Cardiac fibroblast (primary cell): Measurements from ENCODE around the gene MEX3A.

ENCODE experiments used
- DNase-seq, 2 donors: peaks; one replicate each; pipeline versions ENCODE4 v3.0.0 to v3.0.0-alpha.2; 2010; ENCODE audit warnings: low read depth in 2 of 2
- H3K4me3 ChIP-seq, 2 donors: replicated peaks in 1 of 2; 1 replicate in 1 of 2; 2 replicates in 1 of 2; pipeline ENCODE4 v1.5.1; 2011; ENCODE audit warnings: low read depth in 2 of 2, low read length in 2 of 2, mild to moderate bottlenecking in 2 of 2, moderate library complexity in 1 of 2
- TF ChIP-seq, protein P1 (sequence below): IDR thresholded peaks from one replicate; pipeline ENCODE4 v1.5.1; 2011; ENCODE audit warnings: low read depth, mild to moderate bottlenecking, low read length, inconsistent platforms

Gene MEX3A

DNA sequence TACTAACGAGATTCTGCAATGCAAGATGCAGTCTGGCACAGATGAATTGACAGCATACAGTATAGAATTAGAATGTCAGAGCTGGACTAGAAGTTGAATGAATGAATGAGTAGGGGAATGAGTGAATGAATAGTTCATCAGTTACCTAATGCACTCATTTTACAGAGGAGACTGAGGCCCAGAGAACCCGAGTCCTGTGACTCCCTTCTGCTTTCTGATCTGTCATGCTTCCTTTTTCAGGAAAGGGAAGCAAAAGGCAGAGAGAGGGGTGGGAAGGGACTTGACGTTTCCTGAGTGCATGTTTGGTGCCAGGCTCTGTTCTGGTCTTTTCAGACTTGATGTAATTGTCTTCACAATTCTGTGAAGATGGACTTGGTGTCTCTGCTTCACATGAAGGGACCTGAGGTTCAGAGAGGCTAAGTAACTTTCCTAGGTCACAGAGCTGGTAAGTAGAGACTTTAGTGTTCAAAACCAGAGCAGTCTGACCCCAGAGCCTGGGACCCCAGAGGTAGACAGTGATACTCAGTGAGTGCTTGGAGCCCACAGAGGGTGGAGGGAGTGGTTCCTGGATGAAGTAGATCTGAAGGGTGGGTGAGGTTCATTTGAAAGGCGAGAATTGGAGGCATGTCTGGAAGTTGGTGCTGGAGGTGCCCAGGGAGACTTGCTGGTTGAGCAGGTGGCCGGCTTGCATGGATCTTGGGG, 8.0 kb upstream of the MEX3A start:
- no peak for DNase-seq
- TF ChIP-seq, protein P1, sequence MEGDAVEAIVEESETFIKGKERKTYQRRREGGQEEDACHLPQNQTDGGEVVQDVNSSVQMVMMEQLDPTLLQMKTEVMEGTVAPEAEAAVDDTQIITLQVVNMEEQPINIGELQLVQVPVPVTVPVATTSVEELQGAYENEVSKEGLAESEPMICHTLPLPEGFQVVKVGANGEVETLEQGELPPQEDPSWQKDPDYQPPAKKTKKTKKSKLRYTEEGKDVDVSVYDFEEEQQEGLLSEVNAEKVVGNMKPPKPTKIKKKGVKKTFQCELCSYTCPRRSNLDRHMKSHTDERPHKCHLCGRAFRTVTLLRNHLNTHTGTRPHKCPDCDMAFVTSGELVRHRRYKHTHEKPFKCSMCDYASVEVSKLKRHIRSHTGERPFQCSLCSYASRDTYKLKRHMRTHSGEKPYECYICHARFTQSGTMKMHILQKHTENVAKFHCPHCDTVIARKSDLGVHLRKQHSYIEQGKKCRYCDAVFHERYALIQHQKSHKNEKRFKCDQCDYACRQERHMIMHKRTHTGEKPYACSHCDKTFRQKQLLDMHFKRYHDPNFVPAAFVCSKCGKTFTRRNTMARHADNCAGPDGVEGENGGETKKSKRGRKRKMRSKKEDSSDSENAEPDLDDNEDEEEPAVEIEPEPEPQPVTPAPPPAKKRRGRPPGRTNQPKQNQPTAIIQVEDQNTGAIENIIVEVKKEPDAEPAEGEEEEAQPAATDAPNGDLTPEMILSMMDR: no peak
- no peak overlapping the region for H3K4me3 ChIP-seq

DNA sequence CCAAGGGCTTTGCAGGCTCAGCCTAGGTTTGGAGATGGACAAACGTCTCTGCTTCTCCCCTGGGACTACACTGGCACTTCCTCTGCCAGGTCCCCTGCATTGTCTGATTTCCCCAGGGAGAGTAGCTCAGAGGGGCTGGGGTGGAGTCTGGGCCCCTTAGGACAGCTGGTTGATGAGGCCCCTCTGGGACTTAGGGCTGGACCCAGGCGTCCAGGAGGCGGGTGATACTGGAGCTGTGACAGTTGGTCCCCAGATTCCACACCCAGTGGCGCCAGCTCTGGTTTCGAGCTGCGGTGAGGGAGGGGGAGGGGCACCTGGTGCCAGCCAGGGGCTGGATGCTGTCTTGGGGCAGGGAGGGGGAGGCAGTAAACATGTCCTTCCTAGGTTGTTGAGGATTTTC, 7.4 kb upstream of the MEX3A start:
- TF ChIP-seq, protein P1: no peak
- H3K4me3 ChIP-seq: no peak overlapping the region
- no peak for DNase-seq

DNA sequence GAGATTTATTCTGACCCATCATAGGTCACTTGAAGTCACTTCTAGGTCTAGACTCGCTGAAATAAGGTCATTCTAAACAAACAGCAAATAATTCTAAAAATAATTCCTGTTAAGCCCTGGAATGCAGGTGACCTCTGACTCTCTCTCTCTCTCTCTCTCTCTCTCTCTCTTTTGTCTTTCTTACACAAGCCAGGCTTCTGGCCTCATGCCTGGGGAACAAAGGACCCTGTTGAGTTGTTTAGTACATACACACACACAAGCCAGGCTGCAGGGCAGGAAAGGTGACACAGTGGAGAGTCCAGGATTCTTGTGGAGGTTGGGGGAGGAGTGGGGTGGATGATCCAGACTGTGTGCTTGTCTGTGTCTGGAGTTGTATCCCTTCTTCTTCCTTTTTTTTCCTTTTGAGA, 4.0 kb upstream of the MEX3A start:
- peak; percentile 85 to 89 for DNase-seq
- no peak overlapping the region for H3K4me3 ChIP-seq
- TF ChIP-seq, protein P1: no peak

DNA sequence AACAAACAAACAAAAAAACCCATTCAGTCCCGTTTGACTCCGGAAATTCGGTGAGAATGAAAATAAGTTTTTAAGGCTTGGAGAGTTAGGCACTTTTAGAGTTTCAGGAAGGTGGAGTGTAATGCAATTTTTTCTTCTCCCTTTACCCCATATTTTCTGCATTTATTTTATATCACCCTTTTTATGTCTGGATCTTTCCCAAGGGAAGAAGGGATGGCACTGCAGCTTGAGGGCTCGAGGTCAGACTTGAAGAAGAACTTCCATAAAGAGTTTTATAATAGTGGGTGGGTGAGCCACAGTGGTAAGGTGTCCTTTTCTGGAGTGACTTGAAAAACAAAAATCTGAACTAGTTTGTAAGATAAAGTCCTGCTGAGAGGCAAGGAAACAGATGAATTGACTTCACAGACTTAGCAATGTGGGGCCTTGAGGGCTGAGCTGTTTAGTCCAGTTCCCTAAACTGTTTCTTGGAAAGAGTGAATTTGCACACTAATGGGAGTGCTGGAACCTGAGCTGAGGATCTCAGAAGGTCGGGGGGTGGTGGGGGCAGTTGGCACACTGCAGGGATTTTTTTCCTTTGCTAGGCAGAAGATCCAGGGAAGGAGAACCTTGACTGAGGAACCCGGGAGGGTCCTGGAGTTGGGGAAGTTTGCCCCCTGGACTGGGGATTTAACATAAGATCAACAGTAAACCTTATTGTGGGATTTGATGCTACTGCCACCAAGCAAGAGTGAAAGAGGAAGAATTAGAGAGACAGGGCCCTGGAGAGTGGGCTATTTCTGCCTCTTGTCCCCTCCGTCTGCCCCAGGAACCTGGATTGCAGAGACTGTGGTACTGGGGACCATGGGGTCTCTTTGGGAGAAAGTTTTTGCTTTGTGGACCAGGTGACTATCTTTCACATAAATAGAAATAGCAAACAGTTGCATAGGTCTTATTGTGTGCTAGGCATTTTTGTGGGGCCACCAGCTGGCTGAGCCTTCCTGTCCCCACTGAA, 1.8 kb upstream of the MEX3A start:
- no peak overlapping the region for H3K4me3 ChIP-seq

DNA sequence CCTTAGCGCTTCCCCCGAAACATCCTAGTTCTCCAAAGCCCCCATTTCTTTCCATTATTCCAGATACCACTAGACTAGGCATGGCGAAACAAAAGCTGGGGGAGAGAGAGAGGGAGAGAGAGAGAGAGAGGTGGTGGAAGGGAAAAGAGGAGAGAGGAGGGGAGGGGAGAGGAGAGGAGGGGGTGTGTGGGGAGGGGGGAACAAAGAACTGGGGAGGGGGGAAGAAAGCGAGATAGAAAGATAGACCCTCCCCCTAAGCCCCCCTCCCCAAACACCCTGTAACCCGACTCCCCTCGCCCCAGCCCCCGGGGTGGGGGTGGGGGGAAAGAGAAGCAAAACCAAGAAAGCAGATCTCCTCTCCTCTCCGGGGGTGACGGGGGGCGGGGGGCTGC, 352 bp downstream of the MEX3A start:
- peak overlapping the region; percentile 73 to 79 for H3K4me3 ChIP-seq
- TF ChIP-seq, protein P1: no peak
- DNase-seq: no peak

More for the DNA sequence above, 1.8 kb upstream of the MEX3A start:
- no peak for DNase-seq
- TF ChIP-seq, protein P1: no peak

DNA sequence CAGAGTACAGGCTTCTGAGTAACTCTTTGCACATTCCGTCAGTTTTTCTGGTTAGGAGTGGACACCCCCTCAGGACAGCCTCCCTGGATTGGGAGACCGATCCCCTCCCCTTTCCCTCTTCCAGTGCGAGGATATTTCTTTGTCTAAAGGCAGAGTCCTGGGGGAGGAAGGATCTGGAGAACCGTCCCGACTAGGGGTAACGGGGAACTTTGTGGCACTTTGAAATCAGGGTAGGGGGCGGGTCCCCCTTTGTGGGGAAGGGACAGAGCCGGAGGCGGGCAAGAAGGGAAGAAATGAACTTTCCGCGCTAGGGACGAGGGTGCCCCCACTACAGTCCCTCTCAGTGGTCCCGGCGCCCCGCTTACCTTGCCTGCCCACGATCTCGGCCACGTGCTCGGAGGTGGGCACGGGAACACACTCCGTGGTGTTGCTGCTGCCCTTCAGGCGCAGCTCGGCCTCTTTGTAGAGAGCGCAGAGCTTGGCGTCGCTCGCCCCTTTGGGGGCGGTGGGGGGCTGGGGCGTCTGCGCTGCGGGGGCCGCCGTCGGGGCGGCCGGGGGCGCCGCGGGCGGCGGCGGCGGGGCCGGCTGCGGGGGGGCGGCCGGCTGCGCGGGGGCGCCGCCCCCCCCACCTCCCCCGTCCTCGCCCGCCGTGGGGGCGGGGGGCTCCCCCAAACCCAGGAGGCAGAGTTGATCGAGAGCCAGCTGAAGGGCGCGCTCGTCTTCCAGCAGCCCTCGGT, 917 bp downstream of the MEX3A start:
- peak overlapping the region; percentile 73 to 79 for H3K4me3 ChIP-seq
- DNase-seq: no peak
- TF ChIP-seq, protein P1: no peak
